ENCODE results near the gene TOMM40L. TPM values are rescaled to one million over a fixed set of nuclear protein-coding genes. Genes with fewer than 3 reads are reported as not detected.
"Not testable (repeated sequence)": the region's sequence is repeated elsewhere in the genome, so short reads cannot be mapped to it uniquely, and the experiment has no call there.

TOMM40L gene
- total RNA-seq, 4 donors from 2014 or later, result 9.1 to 24.1 (median 16.3) TPM

DNA sequence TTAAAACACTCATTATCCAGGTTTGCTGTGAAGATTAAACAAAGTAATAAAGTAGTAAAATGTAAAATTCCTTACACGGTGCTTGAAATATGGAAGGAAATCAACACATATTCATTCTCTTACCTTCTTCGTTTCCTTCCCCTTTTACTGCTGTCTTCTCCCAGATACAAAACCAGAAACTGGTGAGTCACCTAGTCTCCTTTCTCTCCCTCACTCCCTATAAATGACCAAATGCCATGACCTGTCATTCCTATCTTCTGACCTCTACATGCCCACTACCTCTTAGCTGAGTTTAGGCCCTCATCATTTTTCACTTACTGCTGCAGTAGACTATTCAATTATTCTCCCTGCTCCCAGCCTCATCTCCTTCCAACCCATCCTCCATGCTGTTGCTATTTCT lies 16.5 kb downstream of the TOMM40L start:
- Histone ChIP-seq H3K4me1 (no peaks in the 10 kb centered on the region), H3K27ac (replicated peaks in 1 of 4) (no peak overlapping the region), H3K36me3 (no peaks in the 10 kb centered on the region), H3K9me3 (no peaks in the 10 kb centered on the region), H3K27me3 (no peaks in the 10 kb centered on the region), H3K4me3 (no peak overlapping the region)
- intact Hi-C loops (cut with DNase I), result loop anchor here (5.0 kb wide), 1 partner anchor 40 kb away; no protein-coding TSS in a partner anchor
- WGBS, result 78% methylated on average over 2 of the region's 2 CpGs
- no peak for TF ChIP-seq EP300 (IDR thresholded peaks at IDR 0.05)
- no peak for TF ChIP-seq POLR2AphosphoS5 (IDR thresholded peaks at IDR 0.05)
- no peak for TF ChIP-seq CTCF (IDR thresholded peaks at IDR 0.05)
- no peak for TF ChIP-seq POLR2A (IDR thresholded peaks at IDR 0.05; ENCODE audit: low read depth)
- DNase-seq (ENCODE audit: extremely low spot score), result no peak

DNA sequence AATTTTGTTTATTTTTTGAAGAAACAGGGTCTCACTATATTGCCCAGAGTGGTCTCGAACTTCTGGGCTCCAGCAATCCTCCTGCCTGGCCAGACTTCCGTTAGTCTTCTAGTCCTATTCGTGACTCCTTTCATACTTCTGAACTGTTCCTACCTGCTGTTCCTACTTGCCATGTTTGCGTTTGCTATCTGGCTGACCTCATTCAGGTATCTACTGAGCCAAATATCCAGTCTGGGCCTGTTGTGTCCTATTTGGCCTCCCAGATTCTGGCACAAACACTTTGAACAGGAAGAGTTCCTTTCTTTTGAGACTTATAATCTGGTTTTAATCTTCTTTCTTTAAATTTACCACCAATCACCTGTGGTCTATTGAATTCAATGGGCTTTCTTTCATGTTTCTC lies 19.0 kb downstream of the TOMM40L start:
- Histone ChIP-seq H3K9me3 (no peaks in the 10 kb centered on the region), H3K27ac (replicated peaks in 1 of 4) (no peak overlapping the region), H3K4me3 (no peak overlapping the region), H3K27me3 (no peaks in the 10 kb centered on the region), H3K4me1 (no peaks in the 10 kb centered on the region), H3K36me3 (no peaks in the 10 kb centered on the region)
- no peak for TF ChIP-seq EP300 (IDR thresholded peaks at IDR 0.05)
- TF ChIP-seq CTCF (IDR thresholded peaks at IDR 0.05), result no peak
- no peak for TF ChIP-seq POLR2AphosphoS5 (IDR thresholded peaks at IDR 0.05)
- no peak for TF ChIP-seq POLR2A (IDR thresholded peaks at IDR 0.05; ENCODE audit: low read depth)
- intact Hi-C loops (cut with DNase I), result loop anchor here (5.0 kb wide), 1 partner anchor 37 kb away; no protein-coding TSS in a partner anchor
- 97% methylated on average over 4 of the region's 4 CpGs for WGBS
- DNase-seq (ENCODE audit: extremely low spot score), result no peak

DNA sequence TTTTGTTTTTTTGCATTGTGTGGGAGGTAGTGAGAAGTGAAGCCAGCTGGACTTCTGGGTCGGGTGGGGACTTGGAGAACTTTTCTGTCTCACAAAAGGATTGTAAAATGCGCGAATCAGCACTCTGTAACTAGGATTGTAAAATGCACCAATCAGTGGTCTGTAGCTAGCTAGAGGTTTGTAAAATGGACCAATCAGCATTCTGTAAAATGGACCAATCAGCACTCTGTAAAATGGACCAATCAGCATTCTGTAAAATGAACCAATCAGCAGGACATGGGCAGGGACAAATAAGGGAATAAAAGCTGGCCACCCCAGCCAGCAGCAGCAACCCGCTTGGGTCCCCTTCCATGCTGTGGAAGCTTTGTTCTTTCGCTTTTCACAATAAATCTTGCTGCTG lies 24.2 kb downstream of the TOMM40L start:
- H3K27me3 ChIP-seq; H3K27ac ChIP-seq (replicated peaks in 1 of 4); H3K4me3 ChIP-seq; intact Hi-C loops (cut with DNase I); H3K36me3 ChIP-seq; H3K9me3 ChIP-seq; H3K4me1 ChIP-seq; DNase-seq (ENCODE audit: extremely low spot score): not testable (repeated sequence)
- 86% methylated on average over 5 of the region's 5 CpGs for WGBS

DNA sequence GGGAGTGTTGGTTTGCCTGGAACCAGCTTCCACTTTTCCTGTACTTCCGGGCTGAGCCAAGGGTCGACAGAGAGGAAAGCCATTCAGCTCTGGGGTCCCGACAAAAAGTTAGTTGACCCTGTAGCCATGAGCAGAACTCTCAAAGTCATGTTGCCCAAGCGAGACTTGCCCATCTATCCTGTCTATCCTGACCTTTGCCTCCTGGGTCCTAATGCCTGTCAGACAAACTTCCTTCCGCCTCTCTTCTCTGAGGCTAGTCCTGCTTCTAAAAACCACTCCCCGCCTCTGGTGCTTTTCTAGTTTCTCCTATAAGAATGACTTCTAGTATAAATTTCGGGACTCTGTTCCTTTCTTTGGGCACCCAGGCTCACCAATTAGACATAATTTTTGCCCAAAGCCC lies 25.0 kb downstream of the TOMM40L start:
- H3K4me1 ChIP-seq, result no peaks in the 10 kb centered on the region
- TF ChIP-seq POLR2AphosphoS5 (IDR thresholded peaks at IDR 0.05) (no peak), CTCF (IDR thresholded peaks at IDR 0.05) (no peak), POLR2A (IDR thresholded peaks at IDR 0.05; ENCODE audit: low read depth) (no peak), EP300 (IDR thresholded peaks at IDR 0.05) (no peak)
- no peak overlapping the region for H3K4me3 ChIP-seq
- no peaks in the 10 kb centered on the region for H3K36me3 ChIP-seq
- intact Hi-C loops (cut with DNase I), result no loop called here
- no peaks in the 10 kb centered on the region for H3K27me3 ChIP-seq
- no peaks in the 10 kb centered on the region for H3K9me3 ChIP-seq
- DNase-seq (ENCODE audit: extremely low spot score), result no peak
- H3K27ac ChIP-seq (replicated peaks in 1 of 4), result no peak overlapping the region
- 79% methylated on average over 7 of the region's 7 CpGs for WGBS

DNA sequence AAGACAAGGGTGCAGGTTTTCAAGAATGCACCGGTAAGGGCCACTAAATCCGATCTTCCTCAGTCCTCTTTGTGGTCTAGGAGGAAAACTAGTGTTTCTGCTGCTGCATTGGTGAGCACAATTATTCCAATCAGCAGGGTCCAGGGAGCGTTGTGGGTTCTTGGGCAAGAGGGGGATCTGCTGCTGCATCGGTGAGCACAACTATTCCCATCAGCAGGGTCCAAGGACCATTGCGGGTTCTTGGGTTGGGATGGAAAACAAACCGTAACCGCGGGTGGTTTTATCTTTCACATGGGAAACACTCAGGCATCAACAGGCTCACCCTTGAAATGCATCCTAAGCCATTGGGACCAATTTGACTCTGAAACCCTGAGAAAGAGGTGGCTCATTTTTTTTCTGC lies 25.7 kb downstream of the TOMM40L start:
- TF ChIP-seq POLR2AphosphoS5 (IDR thresholded peaks at IDR 0.05) (no peak), EP300 (IDR thresholded peaks at IDR 0.05) (no peak), CTCF (IDR thresholded peaks at IDR 0.05) (no peak), POLR2A (IDR thresholded peaks at IDR 0.05; ENCODE audit: low read depth) (no peak)
- Histone ChIP-seq H3K27me3 (no peaks in the 10 kb centered on the region), H3K4me1 (no peaks in the 10 kb centered on the region), H3K9me3 (peaks cover 0 to 3% (median under 1%) of the 10 kb centered on the region in 4 donors), H3K27ac (replicated peaks in 1 of 4) (no peak overlapping the region), H3K4me3 (no peak overlapping the region), H3K36me3 (no peaks in the 10 kb centered on the region)
- WGBS, result 87% methylated on average over 8 of the region's 8 CpGs
- no peak for DNase-seq (ENCODE audit: extremely low spot score)
- intact Hi-C loops (cut with DNase I), result no loop called here

GRCh38 chr1:161255302-161255701 lies 29.4 kb downstream of the TOMM40L start:
- H3K27ac ChIP-seq (replicated peaks in 1 of 4); DNase-seq (ENCODE audit: extremely low spot score); intact Hi-C loops (cut with DNase I); H3K36me3 ChIP-seq; H3K4me3 ChIP-seq: not testable (repeated sequence)
- H3K4me1 ChIP-seq, result peaks cover 4 to 22% (median 14%) of the 10 kb centered on the region in 4 donors
- 78% methylated on average over 5 of the region's 5 CpGs for WGBS
- peaks cover 0 to 32% (median 10%) of the 10 kb centered on the region in 4 donors for H3K27me3 ChIP-seq
- peaks cover 0 to 15% (median 11%) of the 10 kb centered on the region in 4 donors for H3K9me3 ChIP-seq

DNA sequence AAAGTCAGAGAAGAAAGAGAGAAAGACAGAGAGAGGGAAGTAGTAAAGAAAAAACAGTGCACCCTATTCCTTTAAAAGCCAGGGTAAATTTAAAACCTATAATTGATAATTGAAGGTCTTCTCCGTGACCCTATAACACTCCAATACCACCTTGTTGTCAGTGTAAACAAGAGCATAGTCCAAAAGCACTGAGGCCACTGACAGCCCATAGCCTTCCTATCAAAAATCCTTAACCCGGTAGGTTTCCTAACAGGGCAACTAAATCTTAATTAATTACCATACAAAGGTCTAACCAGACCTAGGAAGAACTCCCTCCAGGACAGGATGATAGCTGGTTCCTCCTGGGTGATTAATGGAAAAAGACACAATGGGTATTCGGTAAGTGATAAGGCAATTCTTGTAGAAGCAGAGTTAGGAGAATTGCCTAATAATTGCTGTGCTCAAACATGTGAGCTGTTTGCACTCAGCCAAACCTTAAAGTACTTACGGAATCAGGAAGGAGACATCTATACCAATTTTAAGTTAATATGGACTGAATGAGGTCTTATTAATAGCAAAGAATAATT lies 30.2 kb downstream of the TOMM40L start:
- H3K36me3 ChIP-seq; H3K4me3 ChIP-seq; intact Hi-C loops (cut with DNase I); H3K27ac ChIP-seq (replicated peaks in 1 of 4); DNase-seq (ENCODE audit: extremely low spot score): not testable (repeated sequence)
- Histone ChIP-seq H3K27me3 (peaks cover 0 to 39% (median 10%) of the 10 kb centered on the region in 4 donors), H3K4me1 (peaks cover 4 to 29% (median 19%) of the 10 kb centered on the region in 4 donors), H3K9me3 (peaks cover 0 to 15% (median 11%) of the 10 kb centered on the region in 4 donors)
- WGBS, result 88% methylated on average over 4 of the region's 4 CpGs

DNA sequence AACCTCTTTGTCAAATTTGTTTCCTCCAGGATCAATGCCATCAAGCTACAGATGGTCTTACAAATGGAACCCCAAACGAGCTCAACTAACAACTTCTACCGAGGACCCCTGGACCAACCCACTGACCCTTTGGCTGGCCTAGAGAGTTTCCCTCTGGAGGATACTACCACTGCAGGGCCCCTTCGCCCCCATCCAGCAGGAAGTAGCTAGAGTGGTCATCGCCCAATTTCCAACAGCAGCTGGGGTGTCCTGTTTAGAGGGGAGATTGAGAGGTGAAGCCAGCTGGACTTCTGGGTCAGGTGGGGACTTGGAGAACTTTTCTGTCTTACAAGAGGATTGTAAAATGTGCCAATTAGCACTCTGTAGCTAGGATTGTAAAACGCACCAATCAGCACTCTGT lies 31.2 kb downstream of the TOMM40L start:
- DNase-seq (ENCODE audit: extremely low spot score); intact Hi-C loops (cut with DNase I); H3K27ac ChIP-seq (replicated peaks in 1 of 4); H3K36me3 ChIP-seq; H3K4me3 ChIP-seq: not testable (repeated sequence)
- peaks cover 4 to 39% (median 29%) of the 10 kb centered on the region in 4 donors for H3K4me1 ChIP-seq
- WGBS, result 87% methylated on average over 3 of the region's 5 CpGs
- H3K9me3 ChIP-seq, result peaks cover 0 to 15% (median 11%) of the 10 kb centered on the region in 4 donors
- H3K27me3 ChIP-seq, result peaks cover 0 to 41% (median 10%) of the 10 kb centered on the region in 4 donors

All from esophagus muscularis mucosa (tissue), 4 donors.